HG02870 (cell line): ENCODE measurements around the gene RABGEF1.
"Not testable (repeated sequence)": the region's sequence is repeated elsewhere in the genome, so short reads cannot be mapped to it uniquely, and the experiment has no call there.

Experiments
- ATAC-seq: cut with Tn5 transposase; IDR thresholded peaks from one replicate; pipeline ENCODE4 v1.9.1; 2021; ENCODE audit warnings: mild to moderate bottlenecking, moderate library complexity; ENCODE audit not compliant: unreplicated experiment

Gene RABGEF1

DNA sequence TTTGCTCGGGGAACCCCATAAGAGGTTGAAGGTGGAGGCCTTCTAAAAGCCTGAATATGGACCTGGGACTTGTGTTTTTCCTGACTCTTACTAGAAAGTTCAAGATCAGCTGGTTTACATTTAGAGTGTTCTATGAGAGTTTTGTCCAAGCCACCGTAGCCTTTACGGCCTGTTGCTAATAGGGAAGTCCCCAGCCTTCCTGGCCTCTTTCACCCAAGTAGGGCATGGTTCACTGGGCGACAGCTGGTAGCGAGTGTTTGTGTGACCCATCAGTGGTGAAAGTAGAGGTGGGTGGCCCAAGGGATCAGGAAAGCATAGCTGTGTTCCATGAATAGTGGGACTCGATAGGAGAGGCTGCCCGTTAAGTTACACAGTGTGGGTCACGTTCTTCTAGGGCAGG is 60.1 kb downstream of the RABGEF1 start:
- no peak for ATAC-seq

DNA sequence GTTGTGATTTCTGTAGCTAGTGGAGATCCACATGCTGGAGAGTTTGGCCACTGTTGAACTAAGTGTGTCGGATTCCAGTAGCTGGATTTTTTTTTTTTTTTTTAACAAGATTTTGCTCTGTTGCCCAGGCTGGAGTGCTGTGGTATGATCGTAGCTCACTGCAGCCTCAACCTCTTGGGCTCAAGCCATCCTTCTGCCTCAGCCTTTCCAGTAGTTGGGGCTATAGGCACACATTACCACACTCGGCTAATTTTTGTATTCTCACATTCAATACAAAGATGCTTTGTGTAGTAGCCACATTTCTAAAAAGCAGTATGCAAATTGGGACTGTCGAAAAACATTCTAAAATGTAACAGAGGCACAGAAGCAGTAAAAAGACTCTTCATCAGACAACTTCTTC is 63.5 kb downstream of the RABGEF1 start:
- ATAC-seq: no peak

DNA sequence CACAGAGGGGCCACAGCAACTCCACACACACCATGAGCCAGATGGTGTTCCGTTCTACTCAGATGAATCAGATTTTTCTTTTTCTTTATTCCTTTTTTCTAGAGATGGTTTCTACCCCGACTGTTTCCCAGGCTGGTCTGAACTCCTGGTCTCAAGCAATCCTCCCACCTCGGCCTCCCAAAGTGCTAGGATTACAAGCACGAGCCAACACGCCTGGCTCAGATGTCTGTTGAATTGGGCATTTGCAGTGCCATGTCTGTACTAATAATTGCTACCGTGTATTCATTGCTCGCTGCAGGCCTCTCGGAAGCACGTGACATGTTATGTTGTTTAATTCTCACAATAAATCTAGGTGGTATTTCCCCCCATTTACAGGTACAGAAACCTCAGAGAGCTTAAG is 67.2 kb downstream of the RABGEF1 start:
- no peak for ATAC-seq

DNA sequence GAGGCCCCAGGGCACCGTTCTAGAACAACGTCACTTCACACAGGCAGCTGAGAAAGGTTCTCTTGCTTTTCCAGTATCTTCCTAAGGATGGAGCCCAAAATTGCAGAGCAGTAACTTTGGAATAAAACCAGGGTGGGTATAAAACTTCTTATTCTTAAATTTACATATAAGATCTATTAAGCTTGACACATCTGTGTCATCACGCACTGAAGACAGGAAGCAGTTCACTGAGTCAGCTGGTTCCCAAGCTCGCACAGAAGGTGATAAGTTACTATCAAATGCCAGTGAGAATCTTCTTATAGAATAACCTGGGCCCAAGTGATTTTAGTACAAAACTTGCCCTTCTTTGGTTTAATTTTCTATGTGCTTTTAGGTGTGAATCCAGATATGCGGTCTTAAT is 70.2 kb downstream of the RABGEF1 start:
- no peak for ATAC-seq

DNA sequence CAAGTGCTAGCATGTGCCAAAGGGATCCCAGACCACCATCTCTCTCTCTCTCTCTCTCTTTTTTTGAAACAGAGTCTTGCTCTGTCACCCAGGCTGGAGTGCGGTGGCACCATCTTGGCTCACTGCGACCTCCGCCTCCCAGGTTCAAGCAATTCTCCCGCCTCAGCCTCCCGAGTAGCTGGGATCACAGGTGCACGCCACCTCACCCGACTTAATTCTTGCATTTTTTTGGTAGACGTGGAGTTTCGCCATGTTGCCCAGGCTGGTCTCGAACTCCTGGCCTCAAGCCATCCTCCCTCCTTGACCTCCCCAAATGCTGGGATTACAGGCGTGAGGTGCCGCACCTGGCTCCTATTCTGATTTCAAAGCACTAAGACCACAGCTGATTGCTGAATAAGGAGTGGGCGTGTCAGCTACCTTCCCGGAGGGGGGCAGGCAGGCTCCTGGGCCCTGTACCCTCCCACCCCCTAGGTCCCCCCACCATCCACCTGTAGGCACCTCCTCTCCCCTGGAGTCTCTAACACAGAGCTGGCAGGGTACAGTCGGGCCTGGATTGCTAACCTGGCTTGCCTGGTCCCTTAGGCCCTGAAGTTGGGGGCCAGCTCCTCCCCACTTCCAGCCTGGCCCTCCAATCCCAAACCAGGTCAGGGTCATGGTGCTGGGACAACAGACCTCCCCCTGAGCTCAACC is 74.8 kb downstream of the RABGEF1 start:
- ATAC-seq: not testable (repeated sequence)

DNA sequence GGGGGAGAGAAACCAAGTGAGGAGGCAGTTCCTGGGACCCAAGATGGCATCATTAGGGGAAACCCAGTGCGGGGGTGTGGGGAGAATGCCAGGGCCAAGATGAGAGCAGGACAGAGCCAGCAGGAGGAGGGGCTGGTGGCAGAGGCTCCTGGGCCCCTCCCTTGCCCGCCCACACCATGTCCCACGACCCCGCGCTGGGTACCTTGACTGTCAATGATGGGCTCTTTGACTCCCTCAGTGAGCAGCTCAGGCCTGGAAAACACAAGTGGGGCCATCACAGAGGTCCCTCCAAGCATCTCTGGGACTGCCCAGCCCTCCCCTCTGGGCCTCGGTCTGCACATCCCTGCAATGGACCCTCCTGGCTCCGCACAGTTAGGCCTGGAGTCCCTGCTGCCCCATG is 75.4 kb downstream of the RABGEF1 start:
- ATAC-seq: no peak

DNA sequence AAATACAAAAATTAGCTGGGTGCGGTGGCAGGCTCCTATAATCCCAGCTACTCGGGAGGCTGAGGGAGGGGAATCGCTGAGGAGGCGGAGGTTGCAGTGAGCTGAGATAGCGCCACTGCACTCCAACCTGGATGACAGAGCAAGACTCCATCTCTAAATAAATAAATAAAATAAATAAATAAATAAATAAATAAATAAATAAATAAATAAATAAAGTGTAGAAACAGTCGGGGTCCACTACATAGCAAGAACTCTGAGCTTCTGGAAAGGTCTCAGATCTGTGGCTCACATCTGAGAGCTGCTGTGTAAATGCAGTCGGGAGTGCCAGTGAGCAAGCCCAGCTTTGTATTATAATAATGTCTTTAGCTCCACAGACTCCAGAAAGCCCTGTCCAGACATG is 76.1 kb downstream of the RABGEF1 start:
- ATAC-seq: not testable (repeated sequence)

DNA sequence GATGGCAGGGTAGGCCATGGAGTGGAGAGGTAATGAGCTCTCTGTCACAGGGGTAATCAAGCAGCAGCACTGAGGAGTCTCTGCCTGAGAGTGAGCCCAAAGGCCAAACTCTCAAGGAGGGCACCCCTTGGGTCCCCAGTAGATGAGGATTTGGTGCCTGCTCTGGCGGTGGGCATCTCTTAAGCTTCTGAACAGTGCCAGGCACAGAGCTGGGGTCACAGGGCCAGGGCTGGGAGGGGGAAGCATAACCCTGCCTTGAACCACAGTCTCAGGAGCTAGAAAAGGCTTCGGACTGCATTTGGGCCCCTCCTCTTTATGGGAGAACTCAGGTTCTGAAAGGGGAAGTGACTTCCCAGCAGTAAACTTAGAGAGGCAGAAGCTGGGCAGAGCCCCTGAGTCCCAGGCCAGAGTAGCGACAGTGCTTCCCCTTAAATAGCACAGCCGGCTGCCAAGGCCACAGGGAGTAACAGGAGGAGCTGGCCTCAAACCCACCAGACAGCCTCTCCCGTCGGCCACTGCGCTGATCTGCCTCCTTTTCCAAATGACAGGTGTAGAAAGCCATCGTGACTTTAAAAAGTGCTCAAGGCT is 76.8 kb downstream of the RABGEF1 start:
- ATAC-seq: not testable (repeated sequence)

DNA sequence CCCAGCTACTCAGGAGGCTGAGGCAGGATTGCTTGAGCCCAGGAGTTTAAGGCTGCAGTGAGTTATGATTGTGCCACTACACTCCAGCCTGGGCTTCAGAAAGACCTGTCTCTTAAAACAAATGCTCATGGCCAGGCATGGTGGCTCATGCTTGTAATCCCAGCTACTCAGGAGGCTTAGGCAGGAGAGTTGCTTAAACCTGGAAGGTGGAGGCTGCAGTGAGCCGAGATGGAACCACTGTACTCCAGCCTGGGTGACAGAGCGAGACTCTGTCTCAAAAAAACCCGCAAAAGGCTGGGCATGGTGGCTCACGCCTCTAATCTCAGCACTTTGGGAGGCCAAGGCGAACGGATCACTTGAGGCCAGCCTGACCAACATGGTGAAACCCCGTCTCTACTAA is 77.4 kb downstream of the RABGEF1 start:
- not testable (repeated sequence) for ATAC-seq

DNA sequence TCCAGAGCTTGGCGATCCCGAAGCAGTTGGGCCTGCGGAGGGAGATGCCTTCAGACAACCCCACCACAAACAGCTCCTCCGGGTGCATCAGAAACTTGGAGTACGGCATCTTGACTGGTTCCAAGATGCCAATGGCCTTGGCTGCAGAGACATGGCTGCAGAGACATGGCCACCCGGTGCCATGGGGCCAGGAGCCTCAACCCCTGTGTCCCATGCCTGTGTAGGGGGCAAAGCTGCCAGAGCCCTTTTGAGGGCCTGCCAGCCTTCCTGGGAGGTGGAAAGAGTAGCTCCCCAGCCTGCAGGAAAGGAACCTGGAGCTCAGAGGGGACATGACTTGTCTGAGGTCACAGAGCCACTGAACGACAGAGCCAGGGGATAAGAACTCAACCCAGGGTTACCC is 83.5 kb downstream of the RABGEF1 start:
- ATAC-seq: no peak

DNA sequence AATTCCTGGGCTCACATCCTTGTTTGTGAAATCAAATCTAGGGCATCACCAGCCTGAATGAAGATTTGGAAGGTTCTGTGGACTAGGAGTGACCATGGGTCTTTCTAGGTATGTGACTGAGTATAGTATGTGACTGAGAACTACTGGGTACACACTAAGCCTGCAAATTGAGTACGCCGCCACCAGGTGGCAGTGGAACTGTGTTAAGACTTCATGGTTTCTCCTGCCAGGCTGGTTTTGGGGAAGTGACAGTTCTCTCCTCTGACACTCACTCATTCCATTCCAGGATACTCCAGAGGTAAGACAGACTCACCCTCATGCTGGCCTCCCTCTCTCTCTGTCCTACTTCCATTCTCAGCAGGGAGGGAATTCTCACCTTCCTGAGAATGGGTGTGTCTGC is 85.0 kb downstream of the RABGEF1 start:
- not testable (repeated sequence) for ATAC-seq

DNA sequence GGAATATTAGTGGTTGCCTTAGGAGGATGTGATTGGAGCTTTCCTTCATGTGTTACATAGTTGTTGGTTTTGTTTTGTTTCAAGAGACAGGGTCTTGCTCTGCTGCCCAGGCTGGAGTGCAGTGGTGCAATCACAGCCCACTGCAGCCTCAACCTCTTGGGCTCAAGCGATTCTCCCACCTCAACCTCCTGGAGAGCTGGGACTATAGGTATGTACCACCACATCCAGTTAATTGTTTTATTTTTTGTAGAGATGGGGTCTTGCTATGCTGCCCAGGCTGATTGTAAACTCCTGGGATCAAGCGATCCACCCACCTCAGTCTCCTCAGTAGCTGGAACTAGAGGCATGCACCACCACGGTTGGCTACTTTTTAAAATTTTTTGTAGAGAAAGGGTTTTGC is 86.1 kb downstream of the RABGEF1 start:
- ATAC-seq: no peak

DNA sequence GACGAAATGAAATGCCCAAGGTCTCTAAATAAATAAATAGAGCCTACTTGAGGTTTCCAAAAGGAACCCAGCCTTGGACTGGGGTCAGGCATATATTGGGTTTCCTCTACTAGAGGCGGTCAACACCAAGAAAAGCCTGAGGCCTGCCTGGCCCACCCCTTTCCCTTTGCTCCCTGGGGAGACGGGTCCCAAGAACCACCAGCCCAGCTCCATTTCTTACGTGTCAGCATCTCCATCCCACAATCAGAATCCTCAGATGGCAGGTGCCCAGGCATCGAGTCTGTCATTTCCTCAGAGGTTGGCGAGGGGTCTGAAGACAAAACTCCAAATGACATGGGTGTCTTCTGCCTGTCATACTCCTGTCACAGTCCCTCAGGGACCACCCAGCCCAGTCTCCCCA is 90.4 kb downstream of the RABGEF1 start:
- not testable (repeated sequence) for ATAC-seq

DNA sequence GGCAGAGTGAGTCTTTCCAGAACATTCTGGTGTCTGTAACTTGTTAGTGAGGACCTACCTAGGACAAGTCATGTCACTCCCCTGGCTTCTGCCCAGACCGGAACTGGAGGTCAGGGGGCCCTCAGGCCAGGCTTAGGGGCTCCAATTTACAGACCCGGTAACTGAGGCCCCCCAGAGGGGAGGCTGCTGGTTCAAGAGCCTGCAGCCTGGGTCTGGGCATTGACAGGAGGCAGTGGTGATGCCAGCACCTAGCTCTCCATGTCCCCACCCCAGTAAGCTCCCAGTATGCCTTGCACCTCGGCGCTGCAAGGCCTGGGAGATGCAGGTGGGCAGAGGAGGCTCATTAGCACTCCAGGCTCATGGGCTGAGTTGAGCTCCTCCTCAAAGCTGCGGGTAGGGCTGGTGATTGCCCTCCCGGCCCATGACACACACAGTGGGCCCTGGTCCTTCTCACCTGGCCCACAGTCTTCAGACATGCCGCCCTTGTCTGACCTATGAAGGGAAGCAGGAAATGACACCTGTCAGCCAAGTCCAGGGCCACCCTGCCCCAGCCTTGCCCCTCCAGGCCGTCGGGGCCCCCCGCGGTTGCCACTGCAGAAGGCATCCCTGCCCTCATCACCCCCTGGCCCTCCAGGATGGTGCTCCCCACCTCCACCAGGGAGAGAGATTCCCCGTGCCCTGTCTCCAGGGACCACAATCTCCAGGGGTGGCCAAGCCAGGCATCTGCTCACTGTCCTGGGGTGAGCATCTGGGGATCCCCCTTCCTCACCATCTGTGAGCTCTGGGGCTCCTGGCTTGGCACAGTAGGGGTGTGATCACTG is 92.2 kb downstream of the RABGEF1 start:
- no peak for ATAC-seq

DNA sequence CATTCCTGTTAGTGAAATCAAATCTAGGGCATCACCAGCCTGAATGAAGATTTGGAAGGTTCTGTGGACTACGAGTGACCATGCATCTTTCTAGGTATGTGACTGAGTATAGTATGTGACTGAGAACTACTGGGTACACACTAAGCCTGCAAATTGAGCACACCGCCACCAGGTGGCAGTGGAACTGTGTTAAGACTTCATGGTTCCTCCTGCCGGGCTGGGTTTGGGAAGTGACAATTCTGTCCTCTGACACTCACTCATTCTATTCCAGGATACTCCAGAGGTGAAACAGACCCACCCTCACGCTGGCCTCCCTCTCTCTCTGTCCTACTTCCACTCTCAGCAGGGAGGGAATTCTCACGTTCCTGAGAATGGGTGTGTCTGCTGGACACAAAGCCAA is 96.5 kb downstream of the RABGEF1 start:
- peak; percentile 53 for ATAC-seq

DNA sequence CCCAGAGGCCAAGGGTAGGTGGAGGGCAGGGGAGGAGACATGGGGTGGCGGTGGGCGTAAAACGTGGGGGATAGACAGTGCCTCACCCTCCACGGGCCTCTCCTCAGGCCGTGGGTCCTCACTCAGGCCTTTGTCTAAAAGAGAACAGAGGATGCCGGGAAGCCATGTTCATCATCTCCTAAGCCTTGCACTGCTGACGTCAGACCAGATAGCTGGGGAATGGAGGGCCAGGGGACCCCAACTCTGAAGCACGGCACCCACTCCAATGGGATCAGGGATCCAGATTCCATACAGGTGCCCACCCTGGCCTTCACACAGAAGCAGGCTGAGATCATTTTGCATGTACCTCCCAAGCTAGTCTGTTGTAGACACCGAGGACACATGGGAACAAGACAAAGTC is 97.1 kb downstream of the RABGEF1 start:
- no peak for ATAC-seq

DNA sequence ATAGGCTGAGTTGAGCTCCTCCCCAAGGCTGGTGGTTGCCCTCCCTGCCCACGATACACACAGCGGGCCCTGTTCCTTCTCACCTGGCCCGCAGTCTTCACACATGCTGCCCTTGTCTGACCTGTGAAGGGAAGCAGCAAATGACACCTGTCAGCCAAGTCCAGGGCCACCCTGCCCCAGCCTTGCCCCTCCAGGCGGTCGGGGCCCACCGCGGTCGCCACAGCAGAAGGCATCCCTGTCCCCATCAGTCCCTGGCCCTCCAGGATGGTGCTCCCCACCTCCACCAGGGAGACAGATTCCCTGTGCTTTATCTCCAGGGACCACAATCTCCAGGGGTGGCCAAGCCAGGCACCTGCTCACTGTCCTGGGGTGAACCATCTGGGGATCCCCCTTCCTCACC is 99.3 kb downstream of the RABGEF1 start:
- no peak for ATAC-seq

DNA sequence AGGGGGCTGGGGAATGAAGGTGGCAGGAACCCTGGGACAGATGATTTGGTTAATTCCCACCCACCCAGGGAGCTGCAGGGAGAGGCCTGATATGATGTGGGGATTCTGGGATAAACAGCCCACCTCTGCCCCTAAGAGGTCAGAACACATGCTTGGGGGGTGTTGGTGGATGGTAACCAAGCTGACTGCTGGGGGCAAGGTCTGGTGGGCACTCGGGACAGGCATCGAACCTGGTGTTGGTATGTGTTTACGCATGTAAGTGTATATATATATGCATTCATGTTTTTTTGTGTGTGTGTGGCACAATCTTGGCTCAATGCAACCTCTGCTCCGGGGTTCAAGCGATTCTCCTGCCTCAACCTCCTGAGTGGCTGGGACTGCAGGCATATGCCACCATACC is 99.8 kb downstream of the RABGEF1 start:
- no peak for ATAC-seq

DNA sequence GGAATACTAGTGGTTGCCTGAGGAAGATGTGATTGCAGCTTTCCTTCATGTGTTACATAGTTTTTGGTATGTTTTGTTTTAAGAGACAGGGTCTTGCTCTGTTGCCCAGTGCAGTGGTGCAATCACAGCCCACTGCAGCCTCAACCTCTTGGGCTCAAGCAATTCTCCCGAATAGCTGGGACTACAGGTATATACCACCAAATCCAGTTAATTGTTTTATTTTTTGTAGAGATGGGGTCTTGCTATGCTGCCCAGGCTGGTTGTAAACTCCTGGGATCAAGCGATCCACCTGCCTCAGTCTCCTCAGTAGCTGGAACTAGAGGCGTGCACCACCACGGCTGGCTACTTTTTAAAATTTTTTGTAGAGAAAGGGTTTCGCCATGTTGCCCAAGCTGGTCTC is 101.4 kb downstream of the RABGEF1 start:
- no peak for ATAC-seq

DNA sequence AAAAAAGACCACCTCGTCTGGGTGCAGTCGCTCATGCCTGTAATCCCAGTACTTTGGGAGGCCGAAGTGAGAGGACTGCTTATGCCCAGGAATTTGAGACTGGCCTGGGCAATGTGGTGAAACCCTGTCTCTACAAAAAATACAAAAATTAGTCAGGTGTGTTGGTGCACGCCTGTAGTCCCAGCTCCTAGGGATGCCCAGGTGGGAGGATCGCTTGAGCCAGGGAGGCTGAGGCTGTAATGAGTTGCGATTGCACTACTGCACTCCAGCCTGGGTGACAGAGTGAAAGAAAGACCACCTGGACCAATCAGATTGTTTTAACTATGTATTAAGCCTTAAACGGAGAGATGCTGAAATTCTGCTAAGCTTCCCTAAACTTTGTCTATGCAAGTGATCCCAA is 103.0 kb downstream of the RABGEF1 start:
- not testable (repeated sequence) for ATAC-seq

DNA sequence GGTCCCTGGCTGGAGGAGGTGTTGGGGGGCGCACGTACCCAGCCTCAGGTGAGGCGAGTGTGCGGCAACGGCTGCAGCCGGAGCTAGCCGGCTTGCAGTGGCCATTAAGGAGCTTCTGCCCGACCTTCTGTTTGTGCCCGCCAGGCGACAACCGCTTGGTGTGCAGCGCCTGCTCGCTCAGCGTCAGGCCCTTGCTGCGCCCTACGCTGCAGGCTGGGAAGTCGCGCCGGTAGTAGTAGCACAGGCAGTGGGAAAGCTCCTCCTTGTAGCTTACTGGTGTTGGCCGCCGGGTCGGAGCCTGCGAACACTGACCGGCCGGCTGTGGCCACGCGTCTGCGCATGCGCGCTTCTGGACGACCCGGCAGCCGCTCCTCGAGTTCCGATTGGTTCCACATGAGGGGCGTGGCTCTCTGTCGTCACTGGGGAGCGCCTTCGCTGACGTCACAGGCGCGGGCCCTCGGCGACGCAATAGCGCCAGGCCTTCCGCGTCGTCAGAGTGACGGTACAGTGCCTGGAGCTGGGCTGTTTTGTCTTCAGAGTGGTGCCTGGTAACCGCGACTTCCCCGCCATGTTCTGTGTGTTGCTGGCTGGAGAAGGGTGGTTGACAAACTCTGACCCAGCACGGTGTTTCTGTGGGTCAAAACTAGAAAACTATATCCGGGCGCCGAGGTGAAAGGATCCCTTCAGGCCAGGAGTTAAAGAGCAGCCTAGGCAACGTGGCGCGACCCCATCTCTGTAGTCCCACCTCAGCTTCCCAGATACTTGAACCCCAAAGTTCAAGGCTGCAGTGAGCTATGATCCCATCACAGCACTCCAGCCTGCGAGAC is 104.2 kb downstream of the RABGEF1 start:
- ATAC-seq: peak; percentile 92
